GM19035 (cell line): Measurements from ENCODE around the gene PLEKHA4.
"Not testable (repeated sequence)": the region's sequence is repeated elsewhere in the genome, so short reads cannot be mapped to it uniquely, and the experiment has no call there.

ENCODE experiments used
- ATAC-seq: cut with Tn5 transposase; IDR thresholded peaks from one replicate; pipeline ENCODE4 v1.9.1; 2021; ENCODE audit not compliant: unreplicated experiment

The PLEKHA4 gene

DNA sequence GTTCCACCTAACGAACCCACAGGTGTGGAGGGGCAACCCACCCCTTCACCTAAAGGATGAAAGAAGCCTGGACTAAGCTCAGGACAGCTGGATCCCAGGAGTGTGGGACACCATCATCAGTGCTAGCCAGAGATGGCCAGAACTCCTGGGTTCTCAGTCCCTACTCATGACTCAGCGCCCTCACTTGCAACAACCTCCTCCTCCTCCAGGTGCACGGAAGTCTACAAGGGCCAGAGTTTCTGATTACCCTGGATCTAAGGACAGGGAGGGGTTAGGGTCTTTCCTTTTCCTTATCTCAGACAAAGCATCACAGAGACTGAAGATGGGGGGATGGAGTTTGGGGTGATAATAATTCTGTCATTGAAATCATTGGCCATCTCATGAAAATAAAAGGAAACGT, 22.1 kb upstream of the PLEKHA4 start:
- ATAC-seq, result no peak

DNA sequence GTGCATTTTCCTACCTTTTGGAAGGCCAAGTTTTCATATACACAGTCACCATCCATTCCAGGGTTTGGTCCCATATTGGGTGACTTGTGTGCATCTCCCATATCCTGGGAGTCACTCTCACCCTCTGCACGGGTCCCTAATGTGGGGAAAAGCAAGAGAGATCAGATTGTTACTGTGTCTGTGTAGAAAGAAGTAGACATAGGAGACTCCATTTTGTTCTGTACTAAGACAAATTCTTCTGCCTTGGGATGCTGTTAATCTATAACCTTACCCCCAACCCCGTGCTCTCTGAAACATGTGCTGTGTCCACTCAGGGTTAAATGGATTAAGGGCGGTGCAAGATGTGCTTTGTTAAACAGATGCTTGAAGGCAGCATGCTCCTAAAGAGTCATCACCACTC, 21.1 kb upstream of the PLEKHA4 start:
- not testable (repeated sequence) for ATAC-seq

DNA sequence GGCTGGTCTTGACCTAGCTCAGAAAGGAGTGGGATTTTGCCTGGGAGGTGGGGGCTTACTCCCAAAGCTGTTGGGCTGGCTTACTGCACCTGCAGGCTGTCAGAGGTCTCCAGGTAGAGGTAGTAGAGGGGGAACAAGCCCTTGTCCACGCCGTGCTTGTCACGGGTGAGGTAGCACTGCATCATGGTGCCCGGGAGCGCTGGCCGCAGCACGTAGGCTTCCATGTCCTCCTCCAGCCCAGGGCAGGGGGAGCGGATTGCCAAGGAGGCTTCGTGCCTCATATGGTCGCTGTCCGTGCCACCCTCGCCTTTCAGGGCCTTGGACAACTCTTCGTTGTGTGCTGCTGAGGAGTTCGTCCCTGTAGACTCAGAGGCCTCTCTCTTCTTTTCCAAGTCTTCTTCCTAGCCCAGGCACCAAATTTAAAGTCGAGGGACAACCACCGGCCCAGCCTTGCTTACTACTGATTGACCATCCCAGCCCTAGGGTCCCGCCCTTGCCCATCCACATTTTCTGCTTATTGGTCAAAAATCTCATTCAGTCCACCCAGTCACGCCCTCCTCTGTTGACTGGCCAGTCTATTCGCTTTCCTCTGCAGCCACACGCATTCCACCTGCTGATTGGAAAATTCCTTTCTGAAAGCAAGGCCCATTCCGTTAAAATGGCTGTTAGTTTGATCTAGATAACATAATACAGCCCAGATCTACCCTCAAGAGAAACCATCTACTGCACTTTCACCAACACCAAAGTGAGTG, 19.6 kb upstream of the PLEKHA4 start:
- ATAC-seq, result no peak

DNA sequence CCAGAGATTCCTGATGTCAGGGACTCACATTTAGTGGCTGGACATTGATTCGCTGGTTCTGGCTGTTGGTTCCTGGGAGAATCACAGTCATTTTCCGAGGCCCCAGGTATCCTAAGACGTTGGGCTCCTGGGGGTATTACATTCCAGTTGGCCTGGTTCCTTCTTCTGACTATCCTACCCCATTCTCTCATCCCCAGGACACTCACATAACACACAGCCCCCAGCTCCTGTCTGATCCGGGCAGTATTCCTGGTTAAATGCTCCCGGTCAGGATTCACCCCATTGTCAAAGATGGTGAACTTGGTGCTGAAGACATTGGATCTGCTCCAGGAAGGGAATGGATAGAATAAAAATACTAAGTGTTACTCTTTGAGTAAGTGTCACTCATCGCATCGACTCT, 15.3 kb upstream of the PLEKHA4 start:
- no peak for ATAC-seq

DNA sequence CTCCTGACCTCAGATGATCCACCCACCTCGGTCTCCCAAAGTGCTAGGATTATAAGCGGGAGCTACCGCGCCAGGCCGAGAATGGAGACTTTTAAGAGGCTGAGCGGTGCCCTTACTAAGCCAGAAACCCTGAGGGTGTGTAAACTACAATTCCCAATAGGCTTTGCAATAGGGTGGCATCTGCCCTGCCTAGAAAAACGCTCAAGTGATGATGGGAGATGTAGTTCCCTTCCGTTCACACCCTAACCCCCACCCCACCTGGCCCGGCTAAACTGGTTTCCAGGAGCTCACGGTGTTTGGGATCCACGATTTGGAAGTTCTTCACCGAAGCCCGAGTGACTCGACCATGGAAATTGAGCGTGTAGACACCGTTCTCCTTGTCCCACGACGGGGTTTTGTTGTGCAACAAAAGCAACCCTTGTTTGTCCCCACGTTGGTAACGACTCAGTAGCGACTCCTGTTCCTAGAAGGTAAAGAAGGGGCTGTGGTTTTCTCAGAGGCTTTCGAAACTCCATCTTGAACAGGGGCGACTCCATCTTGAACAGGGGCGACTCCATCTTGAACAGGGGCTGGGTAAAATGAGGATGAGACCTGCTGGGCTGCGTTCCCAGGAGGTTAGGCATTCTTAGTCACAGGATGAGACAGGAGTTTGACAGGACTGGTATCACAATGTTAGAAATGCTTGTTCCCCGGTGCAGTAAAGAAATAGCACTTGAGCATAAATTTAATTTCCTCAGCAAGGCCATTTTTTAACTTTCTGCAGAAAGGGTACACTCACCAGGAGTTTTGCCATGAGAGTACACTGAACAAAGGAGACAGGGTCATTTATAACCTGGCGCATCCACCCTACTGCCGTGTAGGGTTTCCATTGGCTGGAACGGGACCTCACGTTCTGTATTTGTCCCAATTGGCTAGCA, 13.6 kb upstream of the PLEKHA4 start:
- ATAC-seq, result no peak

DNA sequence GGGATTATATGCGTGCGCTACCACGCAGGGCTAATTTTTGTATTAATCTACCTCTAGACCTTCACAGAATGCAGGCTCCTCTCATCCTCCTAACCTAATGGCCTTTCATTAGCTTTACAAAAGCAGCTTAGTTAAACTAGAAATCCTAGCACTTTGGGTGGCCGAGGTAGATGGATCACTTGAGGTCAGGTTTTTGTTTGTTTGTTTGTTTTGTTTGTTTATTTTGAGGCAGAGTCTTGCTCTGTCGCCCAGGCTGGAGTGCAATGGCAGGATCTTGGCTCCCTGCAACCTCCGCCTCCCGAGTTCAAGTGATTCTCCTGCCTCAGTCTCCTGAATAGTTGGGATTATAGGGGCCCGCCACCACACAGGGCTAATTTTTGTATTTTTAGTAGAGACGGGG, 11.3 kb upstream of the PLEKHA4 start:
- not testable (repeated sequence) for ATAC-seq

DNA sequence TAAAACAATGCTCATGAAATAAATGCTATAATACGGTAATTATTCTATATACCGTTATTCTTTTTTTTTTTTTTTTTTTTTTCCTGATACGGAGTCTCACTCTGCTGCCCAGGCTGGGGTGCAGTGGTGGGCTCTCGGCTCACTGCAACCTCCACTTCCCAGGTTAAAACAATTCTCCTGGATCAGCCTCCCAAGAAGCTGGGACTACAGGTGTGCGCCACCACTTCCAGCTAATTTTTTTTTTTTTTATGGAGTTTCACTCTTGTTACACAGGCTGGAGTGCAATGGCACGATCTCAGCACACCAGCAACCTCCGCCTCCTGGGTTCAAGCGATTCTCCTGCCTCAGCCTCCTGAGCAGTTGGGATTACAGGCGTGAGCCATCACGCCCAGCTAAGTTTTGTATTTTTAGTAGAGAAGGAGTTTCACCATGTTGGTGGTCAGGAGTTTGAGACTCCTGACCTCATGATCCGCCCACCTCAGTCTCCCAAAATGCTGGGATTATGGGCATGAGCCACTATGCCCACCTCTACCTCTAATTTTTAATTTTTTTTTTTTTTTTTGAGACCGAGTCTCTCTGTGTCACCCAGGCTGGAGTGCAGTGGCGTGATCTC, 10.7 kb upstream of the PLEKHA4 start:
- ATAC-seq, result no peak

DNA sequence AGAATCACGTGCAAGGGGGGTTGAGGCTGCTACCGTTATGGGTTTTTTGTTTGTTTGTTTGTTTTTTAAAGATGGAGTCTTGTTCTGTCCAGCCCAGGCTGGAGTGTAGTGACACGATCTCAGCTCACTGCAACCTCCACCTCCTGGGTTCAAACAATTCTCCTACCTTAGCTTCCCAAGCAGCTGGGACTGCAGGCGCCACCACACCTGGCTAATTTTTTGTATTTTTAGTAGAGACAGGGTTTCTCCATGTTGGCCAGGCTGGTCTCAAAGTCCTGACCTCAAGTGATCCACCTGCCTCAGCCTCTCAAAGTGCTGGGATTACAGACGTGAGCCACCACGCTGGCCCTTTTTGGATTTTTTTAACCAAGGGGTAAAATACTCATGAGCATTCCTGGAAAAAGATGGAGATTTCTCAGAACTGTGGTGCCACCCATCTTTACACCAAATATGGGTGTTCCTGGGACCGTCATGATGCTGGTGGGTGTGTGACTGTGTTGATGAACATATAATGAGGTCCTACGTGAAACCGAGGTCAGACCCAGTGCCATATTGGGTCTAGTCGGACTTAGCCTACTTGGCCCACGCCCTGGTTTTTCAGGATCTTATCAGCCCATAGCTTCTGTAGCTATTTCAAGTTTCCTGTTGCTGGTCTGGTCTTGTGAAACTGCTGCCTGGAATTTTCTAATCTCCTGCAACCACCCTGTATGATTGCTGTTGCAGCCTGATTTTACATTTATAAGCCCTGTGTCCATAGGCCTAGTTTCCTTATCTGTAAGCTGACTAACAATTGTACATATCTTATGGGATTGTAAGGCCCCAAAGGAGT, 10.0 kb upstream of the PLEKHA4 start:
- no peak for ATAC-seq

DNA sequence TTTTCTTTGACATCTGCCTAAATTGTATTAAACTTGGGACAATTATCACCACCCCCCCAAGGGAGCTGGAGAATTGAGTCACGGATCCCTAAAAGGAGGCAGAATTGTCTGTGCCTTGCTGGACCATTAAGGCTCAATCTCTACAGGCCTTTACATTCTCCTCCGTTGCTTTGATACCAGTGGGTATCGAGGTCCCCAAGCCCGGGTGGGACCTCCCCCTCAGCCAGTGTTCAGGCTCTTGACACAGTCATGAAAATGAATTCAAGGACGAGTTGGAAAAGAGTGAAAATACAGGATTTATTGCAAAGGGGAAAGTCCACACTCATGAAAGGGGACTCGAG, 9.4 kb upstream of the PLEKHA4 start:
- ATAC-seq, result no peak

DNA sequence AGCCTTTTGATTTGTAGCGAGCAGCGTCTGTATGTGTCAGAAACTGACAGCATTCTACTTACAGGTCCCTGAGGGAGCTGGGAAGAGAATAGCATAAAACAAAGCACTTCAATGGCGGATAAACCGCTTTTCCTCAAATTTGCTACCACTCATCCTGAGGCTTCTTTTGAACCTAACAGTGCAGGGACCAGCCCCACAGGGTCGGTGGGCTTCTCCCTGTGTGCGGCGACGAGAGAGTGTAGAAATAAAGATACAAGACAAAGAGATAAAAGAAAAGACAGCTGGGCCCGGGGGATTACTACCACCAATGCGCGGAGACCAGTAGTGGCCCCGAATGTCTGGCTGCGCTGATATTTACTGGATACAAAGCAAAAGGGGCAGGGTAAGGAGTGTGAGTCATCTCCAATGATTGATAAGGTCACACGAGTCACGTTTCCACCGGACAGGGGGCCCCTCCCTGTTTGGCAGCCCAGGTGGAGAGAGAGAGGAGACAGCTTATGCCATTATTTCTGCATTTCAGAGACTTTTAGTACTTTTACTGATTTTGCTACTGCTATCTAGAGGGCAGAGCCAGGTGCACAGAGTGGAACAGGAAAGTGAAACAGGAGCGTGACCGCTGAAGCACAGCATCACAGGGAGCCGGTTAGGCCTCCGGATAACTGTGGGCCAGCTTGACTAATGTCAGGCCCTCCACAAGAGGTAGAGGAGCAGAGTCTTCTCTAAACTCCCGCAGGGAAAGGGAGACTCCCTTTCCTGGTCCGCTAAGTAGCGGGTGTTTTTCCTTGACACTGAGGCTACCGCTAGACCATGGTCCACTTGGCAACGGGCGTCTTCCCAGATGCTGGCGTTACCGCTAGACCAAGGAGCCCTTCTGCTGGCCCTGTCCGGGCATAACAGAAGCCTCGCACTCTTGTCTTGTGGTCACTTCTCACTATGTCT, 7.9 kb upstream of the PLEKHA4 start:
- ATAC-seq, result not testable (repeated sequence)

DNA sequence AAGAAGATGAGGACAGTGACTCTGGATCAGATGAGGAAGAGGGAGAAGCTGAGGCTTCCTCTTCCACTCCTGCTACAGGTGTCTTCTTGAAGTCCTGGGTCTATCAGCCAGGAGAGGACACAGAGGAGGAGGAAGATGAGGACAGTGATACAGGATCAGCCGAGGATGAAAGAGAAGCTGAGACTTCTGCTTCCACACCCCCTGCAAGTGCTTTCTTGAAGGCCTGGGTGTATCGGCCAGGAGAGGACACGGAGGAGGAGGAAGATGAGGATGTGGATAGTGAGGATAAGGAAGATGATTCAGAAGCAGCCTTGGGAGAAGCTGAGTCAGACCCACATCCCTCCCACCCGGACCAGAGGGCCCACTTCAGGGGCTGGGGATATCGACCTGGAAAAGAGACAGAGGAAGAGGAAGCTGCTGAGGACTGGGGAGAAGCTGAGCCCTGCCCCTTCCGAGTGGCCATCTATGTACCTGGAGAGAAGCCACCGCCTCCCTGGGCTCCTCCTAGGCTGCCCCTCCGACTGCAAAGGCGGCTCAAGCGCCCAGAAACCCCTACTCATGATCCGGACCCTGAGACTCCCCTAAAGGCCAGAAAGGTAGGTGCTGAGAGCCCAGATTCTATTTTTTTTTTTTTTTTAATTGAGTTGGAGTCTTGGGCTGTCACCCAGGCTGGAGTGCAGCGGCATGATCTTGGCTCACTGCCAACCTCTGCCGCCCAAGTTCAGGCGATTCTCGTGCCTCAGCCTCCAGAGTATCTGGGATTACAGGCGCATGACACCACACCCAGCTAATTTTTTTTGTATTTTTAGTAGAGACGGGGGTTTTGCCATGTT, 6.1 kb upstream of the PLEKHA4 start:
- no peak for ATAC-seq

DNA sequence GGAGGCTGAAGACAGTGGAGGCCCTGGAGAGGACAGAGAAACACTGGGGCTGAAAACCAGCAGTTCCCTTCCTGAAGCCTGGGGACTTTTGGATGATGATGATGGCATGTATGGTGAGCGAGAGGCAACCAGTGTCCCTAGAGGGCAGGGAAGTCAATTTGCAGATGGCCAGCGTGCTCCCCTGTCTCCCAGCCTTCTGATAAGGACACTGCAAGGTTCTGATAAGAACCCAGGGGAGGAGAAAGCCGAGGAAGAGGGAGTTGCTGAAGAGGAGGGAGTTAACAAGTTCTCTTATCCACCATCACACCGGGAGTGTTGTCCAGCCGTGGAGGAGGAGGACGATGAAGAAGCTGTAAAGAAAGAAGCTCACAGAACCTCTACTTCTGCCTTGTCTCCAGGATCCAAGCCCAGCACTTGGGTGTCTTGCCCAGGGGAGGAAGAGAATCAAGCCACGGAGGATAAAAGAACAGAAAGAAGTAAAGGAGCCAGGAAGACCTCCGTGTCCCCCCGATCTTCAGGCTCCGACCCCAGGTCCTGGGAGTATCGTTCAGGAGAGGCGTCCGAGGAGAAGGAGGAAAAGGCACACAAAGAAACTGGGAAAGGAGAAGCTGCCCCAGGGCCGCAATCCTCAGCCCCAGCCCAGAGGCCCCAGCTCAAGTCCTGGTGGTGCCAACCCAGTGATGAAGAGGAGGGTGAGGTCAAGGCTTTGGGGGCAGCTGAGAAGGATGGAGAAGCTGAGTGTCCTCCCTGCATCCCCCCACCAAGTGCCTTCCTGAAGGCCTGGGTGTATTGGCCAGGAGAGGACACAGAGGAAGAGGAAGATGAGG, 5.3 kb upstream of the PLEKHA4 start:
- ATAC-seq, result no peak

DNA sequence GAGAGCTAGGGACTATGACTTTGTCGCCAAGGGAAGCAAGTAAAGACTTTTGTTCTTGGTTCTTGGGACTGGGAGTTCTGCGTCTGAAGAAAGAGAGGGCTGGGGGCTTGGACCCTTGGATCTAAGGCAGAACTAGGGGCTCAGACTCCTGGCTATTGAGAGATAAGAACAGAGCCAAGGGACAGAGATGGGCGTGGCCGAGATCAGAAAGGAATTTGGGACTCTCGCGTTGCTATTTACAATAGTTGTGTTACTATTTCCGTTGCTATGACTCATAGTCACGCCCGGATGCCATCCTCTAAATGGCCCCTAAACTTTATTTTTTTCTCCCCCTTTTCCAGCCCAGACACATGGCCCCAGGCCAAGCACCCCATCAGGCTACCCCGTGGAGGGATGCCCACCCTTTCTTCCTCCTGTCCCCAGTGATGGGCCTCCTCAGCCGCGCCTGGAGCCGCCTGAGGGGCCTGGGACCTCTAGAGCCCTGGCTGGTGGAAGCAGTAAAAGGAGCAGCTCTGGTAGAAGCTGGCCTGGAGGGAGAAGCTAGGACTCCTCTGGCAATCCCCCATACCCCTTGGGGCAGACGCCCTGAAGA, 4.6 kb upstream of the PLEKHA4 start:
- no peak for ATAC-seq

DNA sequence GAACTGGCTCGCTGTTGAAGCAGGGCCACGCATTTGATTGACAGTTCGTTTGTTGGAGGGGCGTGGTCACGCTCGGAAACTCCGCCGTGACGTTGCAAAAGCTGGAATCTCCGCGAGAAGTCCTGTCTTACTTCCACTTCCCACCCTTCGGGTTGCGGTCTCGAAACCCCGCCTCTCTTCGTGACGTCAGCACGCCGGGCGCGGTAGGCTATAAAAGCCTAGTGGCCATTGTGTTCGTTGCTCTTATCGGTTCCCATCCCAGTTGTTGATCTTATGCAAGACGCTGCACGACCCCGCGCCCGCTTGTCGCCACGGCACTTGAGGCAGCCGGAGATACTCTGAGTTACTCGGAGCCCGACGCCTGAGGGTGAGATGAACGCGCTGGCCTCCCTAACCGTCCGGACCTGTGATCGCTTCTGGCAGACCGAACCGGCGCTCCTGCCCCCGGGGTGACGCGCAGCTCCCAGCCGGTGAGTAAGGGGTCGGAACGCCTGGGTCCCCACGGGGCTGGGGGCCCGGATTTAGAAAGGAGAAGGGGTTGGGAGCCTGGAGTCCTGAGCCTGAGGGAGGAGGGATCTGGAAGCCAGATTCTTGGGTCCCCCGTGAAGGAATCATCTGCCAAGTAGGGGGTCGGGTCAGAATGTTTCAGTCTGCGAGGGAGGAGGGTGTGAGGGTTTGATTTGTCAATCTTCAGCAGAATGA, 3.9 kb upstream of the PLEKHA4 start, which contains the start of gene PPP1R15A:
Gene PPP1R15A, plus strand, starts transcription at position 240 of the 702 bp plus-strand sequence. CDS start 813 bp downstream, outside the sequence.
- ATAC-seq, result peak; percentile 60

DNA sequence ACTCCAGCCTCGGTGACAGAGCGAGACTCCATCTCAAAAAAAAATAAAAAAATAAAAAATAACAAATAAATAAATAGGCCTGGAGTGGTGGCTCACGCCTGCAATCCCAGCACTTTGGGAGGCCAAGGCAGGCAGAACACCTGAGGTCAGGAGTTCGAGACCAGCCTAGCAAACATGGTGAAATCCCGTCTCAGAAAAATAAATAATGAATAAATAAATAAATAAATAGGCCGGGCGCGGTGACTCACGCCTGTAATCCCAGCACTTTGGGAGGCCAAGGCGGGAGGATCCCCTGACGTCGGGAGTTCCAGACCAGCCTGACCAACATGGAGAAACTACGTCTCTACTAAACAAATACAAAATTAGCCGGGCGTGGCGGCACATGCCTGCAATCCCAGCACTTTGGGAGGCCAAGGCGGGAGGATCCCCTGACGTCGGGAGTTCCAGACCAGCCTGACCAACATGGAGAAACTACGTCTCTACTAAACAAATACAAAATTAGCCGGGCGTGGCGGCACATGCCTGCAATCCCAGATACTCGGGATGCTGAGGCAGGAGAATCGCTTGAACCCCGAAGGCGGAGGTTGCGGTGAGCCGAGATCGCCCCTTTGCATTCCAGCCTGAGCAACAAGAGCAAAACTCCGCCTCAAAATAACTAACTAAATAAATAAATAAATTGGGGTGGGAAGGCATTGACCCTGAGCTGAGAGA, 3.2 kb upstream of the PLEKHA4 start:
- not testable (repeated sequence) for ATAC-seq

DNA sequence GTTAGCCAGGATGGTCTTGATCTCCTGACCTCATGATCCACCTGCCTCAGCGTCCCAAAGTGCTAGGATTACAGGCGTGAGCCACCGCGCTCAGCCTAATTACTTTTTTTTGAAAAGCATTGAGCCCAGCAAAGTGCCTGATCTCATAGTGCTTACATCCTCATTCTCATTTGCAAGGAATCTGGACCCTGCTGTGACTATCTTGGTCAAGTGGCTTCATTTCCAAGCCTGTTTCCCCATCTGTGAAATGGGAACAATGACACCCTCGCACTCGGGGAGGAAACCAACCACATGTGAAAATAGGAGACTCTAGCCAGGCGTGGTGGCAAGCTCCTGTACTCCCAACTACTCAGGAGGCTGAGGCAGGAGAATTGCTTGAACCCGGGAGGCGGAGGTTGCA, 1.6 kb upstream of the PLEKHA4 start:
- no peak for ATAC-seq
